ENCODE results near the gene SH3BGRL. TPM values are rescaled to one million over a fixed set of nuclear protein-coding genes. Genes with fewer than 3 reads are reported as not detected.
"Not testable (repeated sequence)": the region's sequence is repeated elsewhere in the genome, so short reads cannot be mapped to it uniquely, and the experiment has no call there.

Gene SH3BGRL
- total RNA-seq, 2 donors from 2014 or later = 36.3 to 65.1 TPM

DNA sequence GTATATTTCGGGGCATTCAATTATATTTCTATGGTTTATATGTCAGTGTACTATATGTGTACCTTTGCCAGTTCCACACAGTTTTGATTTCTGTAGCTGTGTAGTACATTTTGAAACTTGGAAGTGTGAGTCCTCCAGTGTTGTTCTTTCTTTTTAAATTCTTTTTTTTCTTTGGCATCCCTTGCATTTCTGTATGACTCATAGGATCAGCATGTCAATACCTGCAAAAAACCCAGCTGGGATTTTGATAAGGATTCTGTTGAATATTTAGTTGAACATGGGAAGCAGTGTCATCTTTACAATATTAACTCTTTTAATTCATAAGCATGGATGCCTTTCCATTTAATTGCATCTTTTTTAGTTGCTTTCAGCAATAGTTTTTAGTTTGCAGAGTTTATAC lies 100.0 kb downstream of the SH3BGRL start:
- Histone ChIP-seq H3K4me1 (no peaks in the 10 kb centered on the region), H3K27me3 (no peaks in the 10 kb centered on the region), H3K36me3 (replicated peaks in 1 of 2; ENCODE audit: insufficient read depth in 1 of 2, low read depth in 2 of 2) (no peaks in the 10 kb centered on the region), H3K9me3 (no peaks in the 10 kb centered on the region), H3K4me3 (no peak overlapping the region), H3K27ac (no peak overlapping the region)
- no peak for TF ChIP-seq POLR2A (IDR thresholded peaks at IDR 0.05)
- DNase-seq = no peak
- intact Hi-C loops (cut with DNase I) = no loop called here
- 88 to 100% methylated on average over 1 of the region's 1 CpG for WGBS, 2 donors
- ATAC-seq = no peak

DNA sequence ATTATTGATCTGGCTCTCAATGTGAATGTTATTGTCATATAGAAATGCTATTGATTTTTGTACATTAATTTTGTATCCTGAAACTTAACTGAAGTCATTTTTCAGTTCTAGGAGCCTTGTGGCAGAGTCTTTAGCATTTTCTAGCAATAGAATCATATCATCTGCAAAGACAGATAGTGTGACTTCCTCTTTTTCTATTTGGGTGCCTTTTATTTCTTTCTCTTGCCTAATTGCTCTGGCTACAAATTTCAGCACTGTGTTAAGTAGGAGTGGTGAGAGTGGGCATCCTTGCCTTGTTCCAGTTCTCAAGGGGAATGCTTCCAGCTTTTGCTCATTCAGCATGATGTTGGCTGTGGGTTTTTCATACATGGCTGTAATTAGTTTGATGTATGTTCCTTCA lies 102.7 kb downstream of the SH3BGRL start:
- Histone ChIP-seq H3K27ac (no peak overlapping the region), H3K4me1 (no peaks in the 10 kb centered on the region), H3K36me3 (replicated peaks in 1 of 2; ENCODE audit: insufficient read depth in 1 of 2, low read depth in 2 of 2) (no peaks in the 10 kb centered on the region), H3K9me3 (no peaks in the 10 kb centered on the region), H3K27me3 (no peaks in the 10 kb centered on the region), H3K4me3 (no peak overlapping the region)
- intact Hi-C loops (cut with DNase I) = no loop called here
- no peak for TF ChIP-seq POLR2A (IDR thresholded peaks at IDR 0.05)
- TF ChIP-seq, protein P1, sequence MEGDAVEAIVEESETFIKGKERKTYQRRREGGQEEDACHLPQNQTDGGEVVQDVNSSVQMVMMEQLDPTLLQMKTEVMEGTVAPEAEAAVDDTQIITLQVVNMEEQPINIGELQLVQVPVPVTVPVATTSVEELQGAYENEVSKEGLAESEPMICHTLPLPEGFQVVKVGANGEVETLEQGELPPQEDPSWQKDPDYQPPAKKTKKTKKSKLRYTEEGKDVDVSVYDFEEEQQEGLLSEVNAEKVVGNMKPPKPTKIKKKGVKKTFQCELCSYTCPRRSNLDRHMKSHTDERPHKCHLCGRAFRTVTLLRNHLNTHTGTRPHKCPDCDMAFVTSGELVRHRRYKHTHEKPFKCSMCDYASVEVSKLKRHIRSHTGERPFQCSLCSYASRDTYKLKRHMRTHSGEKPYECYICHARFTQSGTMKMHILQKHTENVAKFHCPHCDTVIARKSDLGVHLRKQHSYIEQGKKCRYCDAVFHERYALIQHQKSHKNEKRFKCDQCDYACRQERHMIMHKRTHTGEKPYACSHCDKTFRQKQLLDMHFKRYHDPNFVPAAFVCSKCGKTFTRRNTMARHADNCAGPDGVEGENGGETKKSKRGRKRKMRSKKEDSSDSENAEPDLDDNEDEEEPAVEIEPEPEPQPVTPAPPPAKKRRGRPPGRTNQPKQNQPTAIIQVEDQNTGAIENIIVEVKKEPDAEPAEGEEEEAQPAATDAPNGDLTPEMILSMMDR (IDR thresholded peaks at IDR 0.05) = no peak
- ATAC-seq = no peak
- no peak for DNase-seq

DNA sequence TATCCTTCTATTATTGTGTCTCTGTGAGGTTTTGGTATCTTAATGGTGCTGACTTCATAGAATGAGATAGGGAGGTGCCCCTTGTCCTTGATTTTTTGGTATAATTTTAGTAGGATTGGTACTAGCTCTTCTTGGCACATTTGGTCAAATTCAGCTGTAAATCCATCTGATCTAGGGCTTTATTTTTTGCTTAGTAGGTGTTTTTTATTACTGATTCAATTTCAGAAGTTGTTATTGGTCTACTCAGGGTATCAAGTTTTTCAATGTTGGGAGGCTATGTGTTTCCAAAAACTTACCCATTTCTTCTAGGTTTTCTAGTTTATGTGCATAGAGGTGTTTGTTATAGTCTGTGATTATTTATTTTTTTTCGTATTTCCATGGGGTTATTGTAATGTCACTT lies 103.3 kb downstream of the SH3BGRL start:
- no peak overlapping the region for H3K4me3 ChIP-seq
- H3K36me3 ChIP-seq (replicated peaks in 1 of 2; ENCODE audit: insufficient read depth in 1 of 2, low read depth in 2 of 2) = no peaks in the 10 kb centered on the region
- intact Hi-C loops (cut with DNase I) = no loop called here
- 80 to 100% methylated on average over 1 of the region's 1 CpG for WGBS, 2 donors
- no peaks in the 10 kb centered on the region for H3K9me3 ChIP-seq
- DNase-seq = no peak
- ATAC-seq = no peak
- H3K27ac ChIP-seq = no peak overlapping the region
- no peaks in the 10 kb centered on the region for H3K4me1 ChIP-seq
- H3K27me3 ChIP-seq = no peaks in the 10 kb centered on the region
- TF ChIP-seq POLR2A (IDR thresholded peaks at IDR 0.05) = no peak
- TF ChIP-seq, protein P1 (IDR thresholded peaks at IDR 0.05) = no peak

DNA sequence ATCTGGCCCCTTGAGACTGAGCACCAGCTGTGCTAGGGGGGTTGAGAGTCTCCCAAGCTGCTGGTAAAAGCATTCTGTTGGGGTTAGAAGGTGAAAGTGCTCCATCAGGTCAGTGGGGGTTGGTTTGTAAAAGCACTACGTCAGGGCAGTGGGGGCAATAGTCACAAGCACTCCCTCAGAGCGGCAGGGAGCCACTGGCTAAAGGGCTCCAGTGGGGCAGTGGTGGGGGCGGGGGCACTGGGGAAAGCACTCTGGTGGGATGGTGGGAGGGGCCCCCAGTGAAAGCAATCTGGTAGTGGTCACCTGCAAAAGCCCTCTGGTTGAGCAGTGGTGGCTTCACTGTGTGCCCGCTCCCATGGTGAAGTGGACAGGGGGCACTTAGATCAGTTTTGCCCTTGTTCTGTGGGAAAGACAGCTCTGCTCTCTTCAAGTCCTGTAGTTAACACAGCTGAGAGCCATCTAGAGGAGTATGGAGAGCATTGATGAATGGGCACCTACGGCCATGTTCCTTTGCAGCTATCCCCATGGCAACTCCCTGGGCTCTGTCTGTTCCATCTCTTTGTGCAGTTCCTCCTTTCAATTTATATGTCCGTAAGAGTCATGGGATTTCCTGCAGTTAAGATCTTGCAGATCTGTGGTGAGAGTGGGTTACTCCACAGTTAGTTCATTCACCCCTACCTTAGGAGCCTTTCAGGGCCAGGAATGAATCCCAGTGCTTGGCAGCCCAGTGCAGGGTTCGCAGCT lies 106.4 kb downstream of the SH3BGRL start:
- ATAC-seq (no peak), DNase-seq (no peak)
- intact Hi-C loops (cut with DNase I) = no loop called here
- H3K27ac ChIP-seq = no peak overlapping the region
- H3K36me3 ChIP-seq (replicated peaks in 1 of 2; ENCODE audit: insufficient read depth in 1 of 2, low read depth in 2 of 2) = no peaks in the 10 kb centered on the region
- no peaks in the 10 kb centered on the region for H3K9me3 ChIP-seq
- H3K4me1 ChIP-seq = no peaks in the 10 kb centered on the region
- WGBS, 2 donors = 93 to 94% methylated on average over 4 of the region's 7 CpGs
- no peaks in the 10 kb centered on the region for H3K27me3 ChIP-seq
- H3K4me3 ChIP-seq = no peak overlapping the region
- TF ChIP-seq, protein P1 (IDR thresholded peaks at IDR 0.05) = no peak

DNA sequence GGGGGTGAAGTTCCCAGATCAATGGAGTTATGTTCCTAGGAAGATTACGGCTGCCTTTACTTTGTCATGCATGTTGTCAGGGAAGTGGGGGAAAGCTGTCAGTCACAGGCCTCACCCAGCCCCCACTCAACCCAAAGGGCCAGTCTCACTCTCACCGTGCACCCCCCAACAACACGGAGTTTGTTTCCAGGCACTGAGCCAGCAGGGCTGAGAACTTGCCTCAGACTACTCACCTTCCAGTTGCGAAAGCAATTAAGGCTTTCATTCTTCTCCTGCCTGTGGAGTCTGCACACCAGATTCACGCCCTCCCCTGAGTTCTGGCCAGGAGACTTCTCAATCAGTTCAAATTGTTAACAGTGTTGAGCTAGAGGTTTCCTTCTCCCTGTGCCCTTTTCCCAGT lies 114.3 kb downstream of the SH3BGRL start:
- no peak for TF ChIP-seq POLR2A (IDR thresholded peaks at IDR 0.05)
- TF ChIP-seq, protein P1 (IDR thresholded peaks at IDR 0.05) = no peak
- WGBS, 2 donors = 89 to 91% methylated on average over 4 to 5 of the region's 5 CpGs

DNA sequence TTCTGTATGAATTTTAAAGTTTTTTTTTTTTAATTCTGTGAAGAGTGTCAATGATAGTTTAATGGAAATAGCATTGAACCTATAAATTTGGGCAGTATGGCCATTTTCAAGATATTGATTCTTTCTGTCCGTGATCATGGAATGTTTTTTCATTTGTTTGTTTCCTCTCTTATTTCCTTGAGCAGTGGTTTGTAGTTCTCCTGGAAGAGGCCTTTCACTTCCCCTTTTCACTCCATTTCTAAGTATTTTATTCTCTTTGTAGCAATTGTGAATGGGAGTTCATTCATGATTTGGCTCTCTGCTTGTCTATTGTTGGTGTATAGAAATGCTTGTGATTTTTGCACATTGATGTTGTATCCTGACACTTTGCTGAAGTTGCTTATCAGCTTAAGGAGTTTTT lies 129.8 kb downstream of the SH3BGRL start:
- H3K27ac ChIP-seq; DNase-seq; H3K4me1 ChIP-seq; H3K36me3 ChIP-seq (replicated peaks in 1 of 2; ENCODE audit: insufficient read depth in 1 of 2, low read depth in 2 of 2); H3K27me3 ChIP-seq; intact Hi-C loops (cut with DNase I); H3K4me3 ChIP-seq; ATAC-seq; H3K9me3 ChIP-seq: not testable (repeated sequence)
- 83 to 92% methylated on average over 1 of the region's 1 CpG for WGBS, 2 donors

More for the DNA sequence above, 114.3 kb downstream of the SH3BGRL start:
- no peak overlapping the region for H3K27ac ChIP-seq
- no peaks in the 10 kb centered on the region for H3K4me1 ChIP-seq
- intact Hi-C loops (cut with DNase I) = no loop called here
- ATAC-seq = no peak
- no peaks in the 10 kb centered on the region for H3K36me3 ChIP-seq (replicated peaks in 1 of 2; ENCODE audit: insufficient read depth in 1 of 2, low read depth in 2 of 2)
- DNase-seq = no peak
- no peak overlapping the region for H3K4me3 ChIP-seq
- H3K9me3 ChIP-seq = no peaks in the 10 kb centered on the region
- no peaks in the 10 kb centered on the region for H3K27me3 ChIP-seq
